Suprapubic skin (tissue), 4 donors: ENCODE measurements around the gene ADH4.

Experiments used
- CTCF ChIP-seq, 2 donors: fragments of 200-600 bp in 1 of 2; fragments of 450-650 bp in 1 of 2; sonication (generic) in 1 of 2; IDR thresholded peaks; one replicate each; pipeline ENCODE4 v1.5.1; 2016 to 2019; ENCODE audit warnings: antibody characterized with exemption in 2 of 2, mild to moderate bottlenecking in 1 of 2, moderate library complexity in 1 of 2
- EP300 ChIP-seq: sonication (generic); formaldehyde crosslinking; IDR thresholded peaks from one replicate; pipeline ENCODE4 v1.6.1; 2017; ENCODE audit warnings: antibody characterized with exemption
- POLR2A ChIP-seq, 2 donors: fragments of 450-650 bp; IDR thresholded peaks; one replicate each; pipeline ENCODE4 v1.6.1; 2017; ENCODE audit warnings: antibody characterized with exemption in 2 of 2, mild to moderate bottlenecking in 2 of 2, moderate library complexity in 2 of 2
- POLR2AphosphoS5 ChIP-seq, 3 donors: sonication (generic); formaldehyde crosslinking; IDR thresholded peaks; one replicate each; pipeline ENCODE4 v1.6.1; 2017; ENCODE audit warnings: antibody characterized with exemption in 3 of 3

- no peak for TF ChIP-seq CTCF (IDR thresholded peaks at IDR 0.05)
- no peak for TF ChIP-seq POLR2A (IDR thresholded peaks at IDR 0.05)
- TF ChIP-seq POLR2AphosphoS5 (IDR thresholded peaks at IDR 0.05) = no peak
- TF ChIP-seq EP300 = no peak
These were observed 7.8 kb downstream of the ADH4 start for GRCh38 chr4:99136329-99136728.
